Mesenteric fat pad (tissue), 1 donor: ENCODE results near the gene CWC22. TPM values are rescaled to one million over a fixed set of nuclear protein-coding genes. Genes with fewer than 3 reads are reported as not detected.

Source experiments
- DNase-seq: peaks from one replicate; pipeline ENCODE4 v3.0.0-alpha.2; 2020; ENCODE audit warnings: low spot score
- total RNA-seq: library from RNA; stranded (reverse); fragmentation: NEBNext Ultra II Directional; extraction: Animal tissue kit (Norgen Biotek cat#: 25700); gene quantifications from one replicate; pipeline ENCODE4 v1.2.1, GENCODE V29; 2021
- donor health status: DM: yes; HTN: yes; CAD: no.

The CWC22 gene
- total RNA-seq, 1 donor from 2014 or later: 16.6 TPM

- DNase-seq: no peak
These were observed 106.4 kb downstream of the CWC22 start for GRCh38 chr2:179900655-179901054.

DNA sequence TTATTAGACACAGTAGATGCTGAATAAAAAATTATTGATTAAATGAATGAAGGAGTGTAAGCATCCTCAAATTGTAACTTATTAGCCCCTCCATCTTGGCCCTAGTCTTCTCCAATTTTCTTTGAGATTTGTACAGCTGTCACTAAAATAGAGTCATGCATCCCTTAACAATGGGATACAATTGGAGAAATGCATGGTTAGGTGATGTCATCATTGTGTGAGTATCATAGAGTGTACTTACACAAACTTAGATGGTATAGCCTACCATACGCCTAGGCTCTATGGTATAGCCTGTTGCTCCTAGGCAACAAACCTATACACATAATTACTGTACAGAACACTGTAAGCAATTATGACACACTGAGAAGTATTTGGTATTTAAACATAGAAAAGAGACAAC, 107.4 kb downstream of the CWC22 start:
- DNase-seq: no peak

DNA sequence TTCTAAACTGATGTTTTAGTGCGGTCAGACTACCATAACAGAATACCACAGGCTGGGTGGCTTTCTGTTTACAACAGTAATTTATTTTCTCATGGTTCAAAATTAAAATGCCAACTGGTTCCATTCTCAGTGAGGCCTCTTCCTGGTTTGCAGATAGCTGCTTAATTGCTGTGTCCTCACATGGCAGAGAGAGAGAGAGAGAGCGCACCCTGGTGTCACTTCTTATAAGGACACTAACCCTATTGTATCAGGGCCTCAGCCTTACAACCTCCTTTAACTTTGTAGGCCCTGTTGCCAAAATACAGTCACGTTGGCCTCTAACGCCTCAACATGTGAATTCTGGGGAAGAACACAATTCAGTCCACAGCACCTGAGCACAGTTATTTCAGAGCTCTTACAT, 108.2 kb downstream of the CWC22 start:
- DNase-seq: no peak

Other genes starting within 250 kb of the CWC22 start
- gene ZNF385B, start 145.7 kb downstream of the CWC22 start, total RNA-seq: 0.39 TPM